T47D (cell line): ENCODE results near the gene ZMAT2.
A peak's percentile ranks its signal among the peaks of the same experiment; 100 is the strongest.
"Not testable (repeated sequence)": the region's sequence is repeated elsewhere in the genome, so short reads cannot be mapped to it uniquely, and the experiment has no call there.

Experiments
- DNase-seq, 2 experiments: peaks; one replicate each; pipeline versions ENCODE4 v3.0.0 to v3.0.0-alpha.2; 2011 to 2012; ENCODE audit warnings: low read depth in 1 of 2, low spot score in 1 of 2
- JUND ChIP-seq: IDR thresholded peaks from 2 replicates; pipeline ENCODE4 v1.6.1; 2012; ENCODE audit warnings: low read depth
- in situ Hi-C: cut with HindIII; loops from 2 replicates; pipeline ENCODE4 v1.10.0; 2016; ENCODE audit warnings: low sequenced_read_pairs, low pct_unique_long_range_greater_than_20kb

Gene ZMAT2

GRCh38 chr5:140718266-140718592 is 18.0 kb downstream of the ZMAT2 start:
- in situ Hi-C loops = no loop called here
- DNase-seq = no peak
- no peak for TF ChIP-seq JUND

GRCh38 chr5:140720738-140721137 is 20.5 kb downstream of the ZMAT2 start:
- DNase-seq = peak in 1 of 2 experiments; percentile 13
- in situ Hi-C loops = not testable (repeated sequence)

DNA sequence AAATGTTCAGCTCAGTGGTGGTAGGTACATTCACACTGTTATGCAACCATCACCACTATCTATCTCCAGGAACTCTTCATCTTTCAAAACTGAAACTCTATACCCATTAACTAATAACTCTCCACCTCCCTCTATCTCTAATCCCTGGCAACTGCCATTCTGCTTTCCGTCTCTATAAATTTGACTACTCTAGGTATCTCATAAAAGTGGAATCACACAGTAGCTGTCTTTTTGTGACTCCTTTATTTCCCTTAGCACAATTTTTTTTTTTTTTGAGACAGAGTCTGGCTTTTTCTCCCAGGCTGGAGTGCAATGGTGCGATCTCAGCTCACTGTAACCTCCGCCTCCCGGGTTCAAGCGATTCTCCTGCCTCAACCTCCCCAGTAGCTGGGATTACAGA is 21.1 kb downstream of the ZMAT2 start:
- DNase-seq, in situ Hi-C loops: not testable (repeated sequence)

DNA sequence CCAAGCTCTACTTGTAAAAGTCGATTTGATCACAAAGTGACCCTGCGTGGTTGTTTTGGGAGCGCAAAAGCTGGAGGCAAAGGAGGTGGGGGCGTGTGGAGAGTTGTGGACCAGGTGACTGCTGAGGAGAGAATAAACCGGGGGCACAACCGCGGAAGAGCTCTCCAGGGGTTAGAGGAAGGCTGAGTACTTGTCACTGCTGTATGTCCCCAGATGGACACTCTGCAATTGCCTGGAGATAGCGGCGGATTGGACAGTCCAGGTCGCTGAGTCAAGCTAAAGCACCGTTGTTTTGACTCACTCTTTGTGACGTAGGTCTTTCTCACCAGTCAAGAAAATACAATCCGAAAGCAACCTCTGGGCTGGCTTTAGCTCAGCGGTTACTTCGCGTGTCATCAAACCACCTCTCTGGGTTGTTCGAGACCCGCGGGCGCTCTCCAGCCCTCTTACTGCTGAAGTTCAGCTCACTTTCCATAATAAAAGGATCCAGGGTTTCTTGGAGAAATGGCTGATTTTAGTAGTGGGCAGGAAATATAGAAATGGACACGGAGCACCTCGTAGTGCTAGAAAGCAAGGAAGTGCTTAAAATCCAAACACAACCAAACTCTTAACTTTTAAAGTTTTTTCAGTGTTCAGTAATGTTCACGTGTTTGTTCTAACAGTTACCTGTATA is 25.7 kb downstream of the ZMAT2 start:
- in situ Hi-C loops = no loop called here
- peak; percentile 27 to 93 for DNase-seq

DNA sequence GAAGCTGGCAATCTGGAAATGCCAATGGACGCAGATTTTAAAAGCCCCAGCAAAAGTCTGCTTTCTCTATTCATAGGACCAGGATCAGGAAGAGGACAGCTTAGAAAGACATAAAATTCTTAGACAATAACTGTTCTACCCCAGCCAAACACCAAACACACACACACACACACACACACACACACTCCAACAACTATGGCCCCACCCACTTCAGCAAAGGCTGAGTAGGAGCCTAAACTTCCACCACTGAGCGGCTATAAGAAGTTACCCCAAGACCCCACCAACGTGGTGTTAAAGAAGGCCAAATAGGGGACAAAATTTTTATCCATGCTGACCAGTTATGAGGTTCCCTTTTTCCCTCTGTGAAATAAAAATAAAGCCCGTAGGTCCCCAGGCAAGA is 32.9 kb downstream of the ZMAT2 start:
- in situ Hi-C loops = no loop called here
- TF ChIP-seq JUND = no peak
- DNase-seq = no peak

More for the DNA sequence above, 25.7 kb downstream of the ZMAT2 start:
- TF ChIP-seq JUND = no peak

GRCh38 chr5:140734354-140734753 is 34.1 kb downstream of the ZMAT2 start:
- in situ Hi-C loops = no loop called here
- no peak for TF ChIP-seq JUND
- peak; percentile 60 to 80 for DNase-seq

- no peak for DNase-seq
- no peak for TF ChIP-seq JUND
- in situ Hi-C loops = no loop called here
These were observed 37.2 kb downstream of the ZMAT2 start for GRCh38 chr5:140737486-140737885.

DNA sequence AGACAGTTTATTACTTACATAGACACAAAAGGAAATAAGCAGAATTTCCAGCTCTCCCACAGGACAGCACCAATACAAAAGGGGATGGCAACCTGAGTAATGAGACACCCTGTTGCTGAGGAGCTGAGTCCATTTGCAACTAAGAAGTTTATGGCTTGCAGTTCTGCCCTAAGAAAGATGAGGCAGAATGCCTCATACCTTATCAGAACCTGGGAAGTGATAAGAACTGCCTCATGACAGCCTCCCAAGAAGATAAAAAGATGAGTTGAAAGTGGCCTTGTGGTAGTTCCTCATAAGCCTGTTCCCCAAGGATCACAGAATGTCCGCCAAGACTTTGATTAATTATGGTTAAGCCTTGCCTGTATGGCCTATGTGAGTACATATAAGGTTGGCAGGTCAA is 41.7 kb downstream of the ZMAT2 start:
- in situ Hi-C loops = no loop called here
- no peak for TF ChIP-seq JUND
- no peak for DNase-seq

DNA sequence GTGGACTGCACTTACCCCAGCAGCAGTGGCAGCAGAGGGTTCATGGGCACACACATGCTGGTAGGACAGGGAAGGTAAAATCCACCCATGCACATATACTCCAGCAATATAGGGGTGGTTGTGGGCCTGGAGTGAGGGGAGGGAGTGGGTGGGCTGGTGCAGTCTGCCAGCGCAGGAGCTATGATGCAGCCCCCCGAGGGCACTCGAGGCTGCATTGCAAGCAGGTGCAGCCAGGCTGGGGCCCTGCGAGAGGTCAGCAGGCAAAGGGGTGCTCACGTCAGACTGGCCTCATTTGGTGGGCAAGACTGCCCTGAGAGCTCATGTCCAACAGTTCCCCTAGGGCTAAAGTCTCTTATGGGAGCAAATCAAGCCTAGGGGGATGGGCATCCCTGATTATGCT is 53.3 kb downstream of the ZMAT2 start:
- in situ Hi-C loops = no loop called here
- DNase-seq = no peak
- TF ChIP-seq JUND = no peak
